Stomach smooth muscle (tissue), 2 donors: Measurements from ENCODE around the gene ANGPTL1.

Source experiments
- H3K27ac ChIP-seq: one replicate; pipeline ENCODE4 v1.7.0; 2013; ENCODE audit warnings: mild to moderate bottlenecking, low read length, inconsistent platforms
- H3K27me3 ChIP-seq, 2 donors: one replicate each; pipeline ENCODE4 v1.7.0; 2013; ENCODE audit warnings: low read length in 2 of 2; ENCODE audit not compliant: insufficient read depth in 2 of 2, control insufficient read depth in 1 of 2
- H3K36me3 ChIP-seq, 2 donors: one replicate each; pipeline ENCODE4 v1.7.0; 2013; ENCODE audit warnings: low read length in 2 of 2; ENCODE audit not compliant: control insufficient read depth in 2 of 2, insufficient read depth in 2 of 2
- H3K4me1 ChIP-seq: one replicate; pipeline ENCODE4 v1.7.0; 2013; ENCODE audit warnings: low read length; ENCODE audit not compliant: control insufficient read depth, insufficient read depth
- H3K4me3 ChIP-seq, 2 donors: one replicate each; pipeline ENCODE4 v1.7.0; 2013; ENCODE audit warnings: low read length in 2 of 2
- H3K9ac ChIP-seq, 2 donors: one replicate each; pipeline ENCODE4 v1.7.0; 2013; ENCODE audit warnings: low read length in 2 of 2, mild to moderate bottlenecking in 1 of 2
- H3K9me3 ChIP-seq, 2 donors: one replicate each; pipeline ENCODE4 v1.7.0; 2013; ENCODE audit warnings: low read length in 2 of 2; ENCODE audit not compliant: control insufficient read depth in 2 of 2
- donor health status: healthy.
- donor health status: Pancreatic carcinoma.

The ANGPTL1 gene

DNA sequence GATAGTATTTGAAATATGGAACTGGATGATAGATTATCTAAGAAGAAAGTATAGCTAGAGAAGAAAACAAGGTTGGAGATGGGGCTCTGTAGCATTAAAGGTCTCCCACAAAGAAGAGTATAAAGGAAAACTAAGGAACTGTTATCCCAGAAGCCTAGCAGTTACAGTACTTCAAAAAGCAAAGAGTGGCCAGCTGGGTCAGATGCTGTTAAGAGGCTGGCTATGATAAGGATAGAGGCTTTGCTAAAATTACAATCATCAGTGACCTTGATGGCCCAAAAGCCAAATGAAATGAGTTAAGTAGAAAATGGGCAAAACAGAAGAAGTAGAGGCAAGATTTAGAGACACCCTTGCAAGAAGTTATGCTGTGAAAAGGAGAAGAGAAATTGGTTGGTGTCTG is 25.1 kb upstream of the ANGPTL1 start:
- Histone ChIP-seq H3K36me3 (no peaks in the 10 kb centered on the region), H3K9me3 (no peaks in the 10 kb centered on the region), H3K9ac (no peak overlapping the region)

DNA sequence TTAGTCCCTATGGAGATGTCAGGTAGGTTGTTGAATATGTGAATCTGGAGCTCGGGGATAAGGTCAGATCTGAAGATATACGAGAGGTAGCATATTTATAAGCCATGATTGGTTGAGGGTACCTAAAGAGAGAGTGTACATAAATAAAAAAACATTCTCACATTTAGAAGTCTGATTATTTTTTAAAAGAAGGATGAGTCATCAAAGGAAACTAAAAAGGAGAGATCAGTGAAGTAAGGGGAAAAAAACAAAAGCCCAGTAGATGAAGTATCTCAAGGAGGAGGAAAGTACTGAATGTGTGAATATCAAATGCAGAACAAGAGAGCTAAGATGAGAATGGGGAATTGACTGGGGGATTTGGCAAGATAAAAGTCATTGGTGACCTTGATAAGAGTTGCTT is 15.7 kb upstream of the ANGPTL1 start:
- no peak overlapping the region for H3K27ac ChIP-seq
- H3K27me3 ChIP-seq, result no peaks in the 10 kb centered on the region
- no peaks in the 10 kb centered on the region for H3K36me3 ChIP-seq
- no peak overlapping the region for H3K4me3 ChIP-seq
- no peak overlapping the region for H3K9ac ChIP-seq
- H3K4me1 ChIP-seq, result no peaks in the 10 kb centered on the region
- no peaks in the 10 kb centered on the region for H3K9me3 ChIP-seq

More for the DNA sequence above, 25.1 kb upstream of the ANGPTL1 start:
- Histone ChIP-seq H3K4me3 (no peak overlapping the region), H3K27ac (no peak overlapping the region), H3K4me1 (no peaks in the 10 kb centered on the region), H3K27me3 (no peaks in the 10 kb centered on the region)

DNA sequence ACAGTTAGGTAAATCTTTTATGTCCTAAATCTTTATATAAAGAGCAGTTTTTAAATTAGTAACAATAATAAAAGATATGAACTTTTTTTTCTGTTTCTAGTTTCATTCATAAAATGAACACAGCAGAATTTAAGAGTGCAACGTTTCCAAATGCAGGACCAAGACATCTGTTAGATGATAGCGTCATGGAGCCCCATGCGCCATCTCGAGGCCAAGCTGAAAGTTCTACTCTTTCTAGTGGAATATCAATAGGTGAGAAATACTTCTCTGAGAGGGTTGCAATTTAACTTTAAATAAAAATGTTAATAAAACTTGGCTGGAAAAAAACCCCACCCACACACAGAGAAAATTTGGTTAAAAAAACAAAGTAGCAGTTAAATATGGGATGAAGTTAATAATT is 15.0 kb upstream of the ANGPTL1 start:
- H3K4me3 ChIP-seq, result no peak overlapping the region
- H3K27me3 ChIP-seq, result no peaks in the 10 kb centered on the region
- H3K9me3 ChIP-seq, result no peaks in the 10 kb centered on the region
- no peak overlapping the region for H3K9ac ChIP-seq
- H3K36me3 ChIP-seq, result no peaks in the 10 kb centered on the region
- H3K27ac ChIP-seq, result no peak overlapping the region
- H3K4me1 ChIP-seq, result no peaks in the 10 kb centered on the region

DNA sequence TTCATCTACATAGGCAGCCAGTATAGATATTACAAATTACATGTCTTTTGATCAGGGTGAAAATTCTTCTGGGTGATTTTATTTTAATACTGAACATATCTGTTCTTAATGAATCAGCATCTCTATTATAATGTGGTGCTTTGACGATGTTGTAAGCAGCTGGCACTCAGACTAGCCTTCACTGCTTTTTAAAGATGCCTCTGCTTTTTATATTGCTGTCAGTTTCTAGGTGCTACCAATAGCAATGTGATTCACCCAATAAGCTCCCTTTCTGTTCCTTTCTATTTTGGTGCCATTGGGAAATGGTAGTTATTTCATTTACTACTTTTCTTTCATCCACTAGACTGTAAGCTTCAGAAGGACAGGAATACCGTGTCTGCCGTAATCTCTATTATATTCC is 11.1 kb upstream of the ANGPTL1 start:
- no peak overlapping the region for H3K4me3 ChIP-seq
- H3K27ac ChIP-seq, result no peak overlapping the region
- H3K9me3 ChIP-seq, result no peaks in the 10 kb centered on the region
- H3K9ac ChIP-seq, result no peak overlapping the region
- no peaks in the 10 kb centered on the region for H3K36me3 ChIP-seq
- no peaks in the 10 kb centered on the region for H3K4me1 ChIP-seq
- H3K27me3 ChIP-seq, result no peaks in the 10 kb centered on the region

DNA sequence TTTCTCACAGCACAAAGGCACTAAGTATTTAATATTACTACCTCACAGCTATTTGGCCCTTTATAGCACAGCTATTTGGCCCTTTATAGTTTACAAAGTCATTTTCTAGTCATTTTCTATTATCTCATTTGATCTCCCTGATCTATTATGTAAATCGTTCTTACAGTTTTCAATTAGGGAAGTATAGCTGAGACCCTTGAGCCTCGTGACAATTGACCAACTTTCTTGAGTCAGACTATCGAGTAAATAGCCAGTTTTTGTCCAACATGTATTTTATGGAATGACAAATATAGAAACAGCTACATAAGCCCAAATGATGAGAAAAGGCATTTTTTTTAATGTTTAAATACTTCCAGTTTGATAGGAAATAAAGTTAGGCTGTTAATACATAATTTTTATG is 7.0 kb upstream of the ANGPTL1 start:
- Histone ChIP-seq H3K36me3 (no peaks in the 10 kb centered on the region), H3K4me1 (no peaks in the 10 kb centered on the region), H3K9ac (no peak overlapping the region), H3K4me3 (no peak overlapping the region), H3K9me3 (no peaks in the 10 kb centered on the region), H3K27me3 (no peaks in the 10 kb centered on the region), H3K27ac (no peak overlapping the region)

DNA sequence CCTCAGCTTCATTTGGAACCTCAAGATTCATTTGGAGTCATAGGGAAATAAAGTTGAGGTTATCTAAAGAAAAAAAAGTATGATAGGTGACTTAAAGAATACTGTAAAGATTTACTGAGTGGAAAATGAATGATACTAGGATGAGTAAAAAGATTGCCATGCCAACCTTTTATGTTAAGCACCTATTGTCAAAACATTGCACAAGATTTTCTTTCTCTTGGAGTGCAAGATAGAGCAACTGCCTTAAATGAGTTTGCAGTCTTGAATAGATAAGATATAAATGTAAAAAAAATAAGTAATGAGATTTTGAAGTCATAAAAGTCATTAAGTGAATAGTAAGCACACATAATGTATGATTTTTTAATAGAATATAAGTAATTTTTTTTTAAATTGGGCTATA is 5.1 kb upstream of the ANGPTL1 start:
- Histone ChIP-seq H3K4me3 (no peak overlapping the region), H3K36me3 (no peaks in the 10 kb centered on the region), H3K9me3 (no peaks in the 10 kb centered on the region)

DNA sequence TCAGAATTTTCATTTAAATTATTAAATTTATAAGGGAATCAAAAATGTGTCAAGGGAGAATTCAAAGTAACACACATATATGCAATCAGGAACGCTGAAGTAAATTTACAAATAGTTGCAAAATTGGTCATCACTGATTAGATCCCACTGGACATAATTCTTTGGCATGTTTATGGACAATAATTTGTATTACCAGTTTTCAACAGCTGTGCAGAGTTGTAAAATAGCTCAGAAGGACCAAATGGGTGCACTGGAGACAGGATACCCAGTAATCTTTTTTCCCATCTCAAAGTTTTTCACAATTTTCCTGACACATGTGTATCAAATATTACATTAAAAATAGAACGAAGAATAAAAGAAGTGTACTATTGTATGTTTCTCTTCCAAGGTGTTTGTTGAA is 4.1 kb upstream of the ANGPTL1 start:
- no peaks in the 10 kb centered on the region for H3K27me3 ChIP-seq
- H3K36me3 ChIP-seq, result no peaks in the 10 kb centered on the region
- H3K4me3 ChIP-seq, result no peak overlapping the region
- peaks cover 5% of the 10 kb centered on the region for H3K4me1 ChIP-seq
- no peaks in the 10 kb centered on the region for H3K9me3 ChIP-seq
- H3K27ac ChIP-seq, result no peak overlapping the region
- no peak overlapping the region for H3K9ac ChIP-seq

More for the DNA sequence above, 5.1 kb upstream of the ANGPTL1 start:
- no peaks in the 10 kb centered on the region for H3K27me3 ChIP-seq
- H3K4me1 ChIP-seq, result peaks cover 5% of the 10 kb centered on the region
- no peak overlapping the region for H3K27ac ChIP-seq
- no peak overlapping the region for H3K9ac ChIP-seq

DNA sequence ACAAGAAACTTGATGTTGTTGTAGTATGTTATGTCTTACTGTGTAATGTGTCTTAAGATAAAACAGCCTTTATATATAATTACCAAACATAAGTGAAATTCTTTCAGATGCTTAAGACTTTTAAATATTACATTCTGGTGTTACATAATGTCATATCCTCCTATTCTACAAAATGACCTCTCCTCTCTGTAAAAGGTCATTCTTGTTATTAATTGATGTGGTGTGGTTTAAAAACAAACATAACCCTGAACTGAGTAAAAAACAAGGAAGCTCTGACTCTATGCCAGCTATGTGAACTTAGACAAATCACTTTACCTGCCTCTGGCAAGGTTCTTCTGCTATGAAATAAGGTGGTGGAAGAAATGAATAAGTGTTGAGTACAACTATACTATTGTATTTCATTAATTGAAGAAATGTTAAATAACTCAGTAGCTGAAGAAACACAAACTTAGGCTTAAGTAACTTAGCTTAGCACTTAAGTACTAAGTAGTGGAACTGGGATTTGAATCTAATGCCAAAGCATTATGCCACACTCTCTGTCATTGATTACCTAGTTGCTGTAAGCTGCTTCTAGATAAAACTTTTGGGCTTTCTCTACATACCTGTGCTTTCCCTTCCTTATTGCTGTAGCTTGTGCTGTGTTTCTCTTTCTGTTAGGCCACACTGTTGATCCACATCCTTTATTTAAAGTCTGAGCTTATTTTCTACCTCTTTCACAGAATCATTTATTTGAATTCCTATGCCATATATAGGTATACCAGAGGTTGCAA is 859 bp upstream of the ANGPTL1 start:
- no peaks in the 10 kb centered on the region for H3K36me3 ChIP-seq
- H3K27me3 ChIP-seq, result no peaks in the 10 kb centered on the region
- peak overlapping the region; percentile 3 to 68 for H3K9ac ChIP-seq
- H3K9me3 ChIP-seq, result no peaks in the 10 kb centered on the region
- peak overlapping the region; percentile 75 to 87 for H3K4me3 ChIP-seq
- peak overlapping the region; percentile 58 for H3K27ac ChIP-seq
- H3K4me1 ChIP-seq, result peaks cover 5% of the 10 kb centered on the region

DNA sequence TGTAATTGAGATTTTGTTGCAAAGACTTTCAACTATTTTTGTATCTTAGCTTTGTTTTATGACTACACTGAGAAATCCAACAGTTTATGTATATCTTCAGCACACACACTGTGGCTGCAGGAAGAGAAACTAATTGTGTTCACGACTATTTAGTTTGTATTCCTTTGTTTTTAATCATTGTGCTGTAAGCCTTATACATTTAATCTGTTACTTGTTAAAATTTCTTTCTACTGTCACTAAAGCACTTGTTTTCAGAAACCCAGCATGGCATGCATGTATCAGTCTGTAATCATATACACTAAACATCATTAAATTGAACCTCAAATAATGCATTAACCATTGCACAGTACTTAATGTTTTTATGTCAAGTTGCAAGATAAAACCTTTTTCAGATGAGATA is 656 bp downstream of the ANGPTL1 start:
- Histone ChIP-seq H3K9ac (peak overlapping the region; percentile 68 to 76), H3K4me1 (peaks cover 5% of the 10 kb centered on the region), H3K27me3 (no peaks in the 10 kb centered on the region), H3K27ac (peak overlapping the region; percentile 74), H3K36me3 (peaks cover 3% of the 10 kb centered on the region in 2 donors), H3K4me3 (peak overlapping the region; percentile 75 to 87), H3K9me3 (no peaks in the 10 kb centered on the region)

DNA sequence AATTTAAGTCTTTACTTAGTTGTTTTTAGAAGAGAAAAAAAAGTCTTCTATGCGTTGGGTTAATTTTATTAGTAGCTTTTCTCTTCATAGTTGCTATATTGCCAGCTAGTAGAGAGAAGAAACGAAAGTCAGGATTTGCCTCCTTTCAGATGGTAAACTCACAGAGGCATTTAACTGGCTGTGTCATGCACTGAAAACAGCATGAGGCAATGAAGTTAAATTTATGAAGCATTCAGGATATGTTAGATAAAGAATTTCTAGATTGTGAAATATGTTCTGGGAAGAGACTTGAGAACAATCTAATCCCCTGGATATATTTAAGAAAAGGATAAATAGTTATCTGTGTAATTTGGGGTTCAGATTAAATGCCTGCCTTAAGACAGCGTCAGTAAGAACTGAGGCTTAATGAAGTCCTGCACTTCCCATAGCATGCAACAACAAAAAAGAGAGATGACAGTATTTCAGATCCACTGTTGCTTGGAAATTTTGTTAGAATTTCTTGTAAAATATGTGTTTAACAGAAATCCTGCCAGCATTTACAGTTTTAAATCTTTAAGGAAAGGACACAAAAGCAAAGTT is 1.7 kb downstream of the ANGPTL1 start:
- no peaks in the 10 kb centered on the region for H3K9me3 ChIP-seq
- H3K4me3 ChIP-seq, result peak overlapping the region; percentile 75 to 87
- peaks cover 5% of the 10 kb centered on the region for H3K4me1 ChIP-seq
- H3K36me3 ChIP-seq, result peaks cover 8% of the 10 kb centered on the region in 2 donors
- no peaks in the 10 kb centered on the region for H3K27me3 ChIP-seq
- H3K27ac ChIP-seq, result peak overlapping the region; percentile 74
- peak overlapping the region; percentile 68 to 76 for H3K9ac ChIP-seq

DNA sequence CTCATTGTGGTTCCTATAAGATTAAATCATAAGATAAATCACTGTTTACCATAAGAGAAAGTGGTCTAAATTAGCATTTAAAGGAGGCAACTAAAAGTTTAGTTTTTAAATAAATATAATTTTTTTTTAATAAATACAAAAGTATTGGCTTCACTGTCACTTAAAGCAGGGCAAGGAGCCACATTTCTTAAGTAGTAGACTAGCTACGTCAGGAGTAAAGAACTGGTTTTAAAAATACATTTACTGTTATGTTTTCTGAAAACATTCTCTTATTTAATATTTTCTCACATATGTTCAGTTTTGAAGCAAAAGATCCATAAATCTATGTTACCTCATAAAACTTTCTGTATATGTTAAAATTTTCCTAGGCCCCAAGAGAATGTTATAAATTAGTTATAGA is 2.2 kb downstream of the ANGPTL1 start:
- Histone ChIP-seq H3K4me1 (peaks cover 5% of the 10 kb centered on the region), H3K27me3 (no peaks in the 10 kb centered on the region), H3K9ac (peak overlapping the region; percentile 68 to 76), H3K4me3 (peak overlapping the region; percentile 75 to 87), H3K27ac (peak overlapping the region; percentile 74), H3K36me3 (peaks cover 8% of the 10 kb centered on the region in 2 donors), H3K9me3 (no peaks in the 10 kb centered on the region)
